Measurements from ENCODE around the gene CCDC167. TPM values are rescaled to one million over a fixed set of nuclear protein-coding genes. Genes with fewer than 3 reads are reported as not detected.

The CCDC167 gene
- total RNA-seq, 1 experiment from 2014 or later: 32.3 TPM

- CTCF ChIA-PET: no interaction called here
- Mint-ChIP-seq H3K4me1 (ENCODE audit: low read depth, unreplicated experiment) (no peaks in the 10 kb centered on the region), H3K27me3 (ENCODE audit: insufficient read depth, unreplicated experiment) (no peaks in the 10 kb centered on the region)
Observed at GRCh38 chr6:37531437-37532036, 31.8 kb upstream of the CCDC167 start.

GRCh38 chr6:37531026-37531425 is 31.3 kb upstream of the CCDC167 start:
- BruUV-seq (replicated peaks): no TSS peak
- ChIA-PET CTCF (no interaction called here), POLR2A (no interaction called here)
- H3K4me1 ChIP-seq: no peaks in the 10 kb centered on the region
- no peaks in the 10 kb centered on the region for H3K9me3 ChIP-seq
- DNase-seq: no peak
- H3K4me3 ChIP-seq (ENCODE audit: low read depth, low read length): no peak overlapping the region
- no peaks in the 10 kb centered on the region for H3K9me3 Mint-ChIP-seq (ENCODE audit: unreplicated experiment)
- no peaks in the 10 kb centered on the region for H3K27me3 Mint-ChIP-seq (ENCODE audit: insufficient read depth, unreplicated experiment)
- H3K27ac Mint-ChIP-seq (ENCODE audit: unreplicated experiment): no peak overlapping the region
- H3K4me1 Mint-ChIP-seq (ENCODE audit: low read depth, unreplicated experiment): no peaks in the 10 kb centered on the region
- H3K36me3 Mint-ChIP-seq (ENCODE audit: insufficient read depth, unreplicated experiment): no peaks in the 10 kb centered on the region
- TF ChIP-seq CTCF (IDR thresholded peaks at IDR 0.05; ENCODE audit: insufficient read depth in 1 of 2, low read depth in 1 of 2, low read length in 1 of 2, severe bottlenecking in 1 of 2, unreplicated experiment in 1 of 2): no peak
- H3K4me3 Mint-ChIP-seq (ENCODE audit: unreplicated experiment): no peak overlapping the region
- intact Hi-C loops (cut with micrococcal nuclease; ENCODE audit: unreplicated experiment): no loop called here
- no peaks in the 10 kb centered on the region for H3K36me3 ChIP-seq (ENCODE audit: control insufficient read depth, insufficient read depth, low read length)
- no peaks in the 10 kb centered on the region for H3K27me3 ChIP-seq (replicated peaks; ENCODE audit: control insufficient read depth, insufficient read depth, low read length)

More at GRCh38 chr6:37531437-37532036, 31.8 kb upstream of the CCDC167 start:
- no TSS peak for BruUV-seq (replicated peaks)
- no peak overlapping the region for H3K4me3 ChIP-seq (ENCODE audit: low read depth, low read length)
- no peak for DNase-seq
- TF ChIP-seq CTCF (IDR thresholded peaks at IDR 0.05; ENCODE audit: insufficient read depth in 1 of 2, low read depth in 1 of 2, low read length in 1 of 2, severe bottlenecking in 1 of 2, unreplicated experiment in 1 of 2): no peak
- no peak overlapping the region for H3K4me3 Mint-ChIP-seq (ENCODE audit: unreplicated experiment)
- no peaks in the 10 kb centered on the region for H3K27me3 ChIP-seq (replicated peaks; ENCODE audit: control insufficient read depth, insufficient read depth, low read length)
- H3K9me3 Mint-ChIP-seq (ENCODE audit: unreplicated experiment): no peaks in the 10 kb centered on the region
- intact Hi-C loops (cut with micrococcal nuclease; ENCODE audit: unreplicated experiment): no loop called here
- H3K36me3 ChIP-seq (ENCODE audit: control insufficient read depth, insufficient read depth, low read length): no peaks in the 10 kb centered on the region
- POLR2A ChIA-PET: no interaction called here
- H3K4me1 ChIP-seq: no peaks in the 10 kb centered on the region
- no peaks in the 10 kb centered on the region for H3K9me3 ChIP-seq
- H3K36me3 Mint-ChIP-seq (ENCODE audit: insufficient read depth, unreplicated experiment): no peaks in the 10 kb centered on the region
- no peak overlapping the region for H3K27ac Mint-ChIP-seq (ENCODE audit: unreplicated experiment)

GRCh38 chr6:37530297-37530696 is 30.6 kb upstream of the CCDC167 start:
- H3K4me3 Mint-ChIP-seq (ENCODE audit: unreplicated experiment): no peak overlapping the region
- ChIA-PET POLR2A (no interaction called here), CTCF (no interaction called here)
- H3K4me1 Mint-ChIP-seq (ENCODE audit: low read depth, unreplicated experiment): no peaks in the 10 kb centered on the region
- no peak overlapping the region for H3K4me3 ChIP-seq (ENCODE audit: low read depth, low read length)
- no peaks in the 10 kb centered on the region for H3K36me3 ChIP-seq (ENCODE audit: control insufficient read depth, insufficient read depth, low read length)
- H3K4me1 ChIP-seq: no peaks in the 10 kb centered on the region
- TF ChIP-seq CTCF (IDR thresholded peaks at IDR 0.05; ENCODE audit: insufficient read depth in 1 of 2, low read depth in 1 of 2, low read length in 1 of 2, severe bottlenecking in 1 of 2, unreplicated experiment in 1 of 2): no peak
- H3K27ac Mint-ChIP-seq (ENCODE audit: unreplicated experiment): no peak overlapping the region
- no peaks in the 10 kb centered on the region for H3K9me3 ChIP-seq
- H3K9me3 Mint-ChIP-seq (ENCODE audit: unreplicated experiment): no peaks in the 10 kb centered on the region
- DNase-seq: no peak
- intact Hi-C loops (cut with micrococcal nuclease; ENCODE audit: unreplicated experiment): no loop called here
- H3K27me3 Mint-ChIP-seq (ENCODE audit: insufficient read depth, unreplicated experiment): no peaks in the 10 kb centered on the region
- no peaks in the 10 kb centered on the region for H3K27me3 ChIP-seq (replicated peaks; ENCODE audit: control insufficient read depth, insufficient read depth, low read length)
- BruUV-seq (replicated peaks): no TSS peak
- no peaks in the 10 kb centered on the region for H3K36me3 Mint-ChIP-seq (ENCODE audit: insufficient read depth, unreplicated experiment)

Data from Caco-2 (cell line).